Smooth muscle cell (in vitro differentiated cells): ENCODE measurements around the gene OSCP1. TPM values are rescaled to one million over a fixed set of nuclear protein-coding genes. Genes with fewer than 3 reads are reported as not detected.

Experiments
- DNase-seq: peaks from one replicate; lab custom pipeline; 2025; ENCODE audit not compliant: unreplicated experiment; lab: John Stamatoyannopoulos, UW
- H2AFZ ChIP-seq: fragments of 200-600 bp; sonication (generic); 2 replicates; pipeline ENCODE4 v1.6.0; 2016; ENCODE audit warnings: antibody characterized with exemption, low read depth, mild to moderate bottlenecking
- H3F3A ChIP-seq: fragments of 200-600 bp; sonication (generic); 2 replicates; pipeline ENCODE4 v1.6.0; 2017; ENCODE audit warnings: antibody characterized with exemption, low read depth
- H3K27ac ChIP-seq: fragments of 200-600 bp; sonication (generic); 2 replicates; pipeline ENCODE4 v1.5.1; 2016; ENCODE audit warnings: low read depth, mild to moderate bottlenecking
- H3K27me3 ChIP-seq: fragments of 200-600 bp; sonication (generic); 2 replicates; pipeline ENCODE4 v1.6.1; 2016; ENCODE audit warnings: low read depth, mild to moderate bottlenecking
- H3K36me3 ChIP-seq: fragments of 200-600 bp; sonication (generic); 2 replicates; pipeline ENCODE4 v1.5.1; 2016; ENCODE audit warnings: low read depth
- H3K4me1 ChIP-seq: fragments of 200-600 bp; sonication (generic); 2 replicates; pipeline ENCODE4 v1.5.1; 2016; ENCODE audit warnings: low read depth
- H3K4me2 ChIP-seq: fragments of 200-600 bp; sonication (generic); 2 replicates; pipeline ENCODE4 v1.6.0; 2016; ENCODE audit warnings: mild to moderate bottlenecking
- H3K4me3 ChIP-seq: fragments of 200-600 bp; sonication (generic); 2 replicates; pipeline ENCODE4 v1.5.1; 2016; ENCODE audit warnings: mild to moderate bottlenecking
- H3K79me2 ChIP-seq: fragments of 200-600 bp; sonication (generic); 2 replicates; pipeline ENCODE4 v1.6.0; 2016; ENCODE audit warnings: low read depth, mild to moderate bottlenecking
- H3K9ac ChIP-seq: fragments of 200-600 bp; sonication (generic); 2 replicates; pipeline ENCODE4 v1.6.0; 2016; ENCODE audit warnings: low read depth
- H3K9me3 ChIP-seq: fragments of 200-600 bp; sonication (generic); replicated peaks from 2 replicates; pipeline ENCODE4 v1.5.1; 2016; ENCODE audit warnings: low read depth
- H4K20me1 ChIP-seq: fragments of 200-600 bp; sonication (generic); 2 replicates; pipeline ENCODE4 v1.6.0; 2016; ENCODE audit warnings: low read depth
- WGBS: methylation state at CpG from one replicate; pipeline ENCODE4 v1.1.7; 2016; ENCODE audit warnings: low lambda C conversion rate; 5-methylcytosine and 5-hydroxymethylcytosine counted together
- polyA plus RNA-seq: library from polyadenylated mRNA; unstranded; fragments of >200 nt; fragmentation: Nextera tagmentation; extraction: Ambion mirVana; gene quantifications from 2 replicates; pipeline ENCODE4 v1.2.1, GENCODE V29; 2016
- total RNA-seq: library from RNA; depleted of rRNA; stranded (reverse); fragments of >200 nt; gene quantifications from 2 replicates; pipeline ENCODE4 v1.2.3, GENCODE V29; 2014
- TF ChIP-seq, protein P1 (sequence below): fragments of 200-600 bp; sonication (generic); IDR thresholded peaks from 2 replicates; pipeline ENCODE4 v1.5.1; 2017; ENCODE audit warnings: borderline replicate concordance, mild to moderate bottlenecking, antibody characterized with exemption; ENCODE audit not compliant: insufficient read depth, poor library complexity, severe bottlenecking

OSCP1 gene
- total and polyA plus RNA-seq, 2 experiments from 2014 or later = 10.7 to 13.5 TPM

- no peaks in the 10 kb centered on the region for H3K27me3 ChIP-seq
- H3K36me3 ChIP-seq = no peaks in the 10 kb centered on the region
- no peak overlapping the region for H3K4me2 ChIP-seq
- H3F3A ChIP-seq = no peaks in the 10 kb centered on the region
- no peak overlapping the region for H3K4me3 ChIP-seq
- H2AFZ ChIP-seq = no peak overlapping the region
- H3K9me3 ChIP-seq = no peaks in the 10 kb centered on the region
- no peaks in the 10 kb centered on the region for H3K4me1 ChIP-seq
- H4K20me1 ChIP-seq = no peaks in the 10 kb centered on the region
- no peaks in the 10 kb centered on the region for H3K79me2 ChIP-seq
- H3K27ac ChIP-seq = no peak overlapping the region
- H3K9ac ChIP-seq = no peak overlapping the region
- no peak for DNase-seq
- TF ChIP-seq, protein P1, sequence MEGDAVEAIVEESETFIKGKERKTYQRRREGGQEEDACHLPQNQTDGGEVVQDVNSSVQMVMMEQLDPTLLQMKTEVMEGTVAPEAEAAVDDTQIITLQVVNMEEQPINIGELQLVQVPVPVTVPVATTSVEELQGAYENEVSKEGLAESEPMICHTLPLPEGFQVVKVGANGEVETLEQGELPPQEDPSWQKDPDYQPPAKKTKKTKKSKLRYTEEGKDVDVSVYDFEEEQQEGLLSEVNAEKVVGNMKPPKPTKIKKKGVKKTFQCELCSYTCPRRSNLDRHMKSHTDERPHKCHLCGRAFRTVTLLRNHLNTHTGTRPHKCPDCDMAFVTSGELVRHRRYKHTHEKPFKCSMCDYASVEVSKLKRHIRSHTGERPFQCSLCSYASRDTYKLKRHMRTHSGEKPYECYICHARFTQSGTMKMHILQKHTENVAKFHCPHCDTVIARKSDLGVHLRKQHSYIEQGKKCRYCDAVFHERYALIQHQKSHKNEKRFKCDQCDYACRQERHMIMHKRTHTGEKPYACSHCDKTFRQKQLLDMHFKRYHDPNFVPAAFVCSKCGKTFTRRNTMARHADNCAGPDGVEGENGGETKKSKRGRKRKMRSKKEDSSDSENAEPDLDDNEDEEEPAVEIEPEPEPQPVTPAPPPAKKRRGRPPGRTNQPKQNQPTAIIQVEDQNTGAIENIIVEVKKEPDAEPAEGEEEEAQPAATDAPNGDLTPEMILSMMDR = no peak
- WGBS = 92% methylated on average over 7 of the region's 7 CpGs
Observed at GRCh38 chr1:36421649-36422048, 28.6 kb downstream of the OSCP1 start.

GRCh38 chr1:36420836-36421317 is 29.4 kb downstream of the OSCP1 start:
- Histone ChIP-seq H3K9ac (no peak overlapping the region), H4K20me1 (no peaks in the 10 kb centered on the region), H3K9me3 (no peaks in the 10 kb centered on the region), H3K4me1 (no peaks in the 10 kb centered on the region), H3K79me2 (no peaks in the 10 kb centered on the region), H2AFZ (no peak overlapping the region), H3K27me3 (no peaks in the 10 kb centered on the region), H3K36me3 (no peaks in the 10 kb centered on the region), H3F3A (no peaks in the 10 kb centered on the region), H3K27ac (no peak overlapping the region), H3K4me2 (no peak overlapping the region), H3K4me3 (no peak overlapping the region)
- peak; percentile 68 for DNase-seq
- WGBS = 23% methylated on average over 13 of the region's 13 CpGs
- TF ChIP-seq, protein P1 = peak; percentile 92

DNA sequence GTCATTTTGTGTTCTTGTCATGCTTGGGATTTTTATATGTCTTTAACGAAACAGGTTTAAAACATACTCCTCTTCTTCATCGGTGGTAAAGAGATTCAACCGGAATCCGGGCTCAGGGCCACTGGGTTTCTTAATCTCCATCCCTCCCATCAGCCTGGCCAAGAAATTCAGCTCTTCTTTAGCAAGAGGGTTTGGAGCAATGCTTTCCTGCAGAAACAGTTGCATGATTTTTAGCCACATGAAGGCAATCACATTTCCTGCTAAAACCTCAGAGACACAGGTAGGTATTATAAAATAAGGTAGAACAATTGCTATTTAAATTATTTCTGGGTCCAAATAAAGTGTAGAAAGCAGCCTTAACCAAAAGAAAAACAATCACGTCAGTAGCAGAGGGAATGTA is 29.8 kb downstream of the OSCP1 start:
- no peak for DNase-seq
- Histone ChIP-seq H3F3A (no peaks in the 10 kb centered on the region), H4K20me1 (no peaks in the 10 kb centered on the region), H3K4me3 (no peak overlapping the region), H3K36me3 (no peaks in the 10 kb centered on the region), H3K9me3 (no peaks in the 10 kb centered on the region), H3K4me1 (no peaks in the 10 kb centered on the region), H3K27me3 (no peaks in the 10 kb centered on the region), H3K9ac (no peak overlapping the region), H3K27ac (no peak overlapping the region), H3K79me2 (no peaks in the 10 kb centered on the region), H3K4me2 (no peak overlapping the region), H2AFZ (no peak overlapping the region)
- TF ChIP-seq, protein P1 = no peak
- WGBS = 73% methylated on average over 5 of the region's 5 CpGs

- no peaks in the 10 kb centered on the region for H3K79me2 ChIP-seq
- no peaks in the 10 kb centered on the region for H4K20me1 ChIP-seq
- TF ChIP-seq, protein P1 = no peak
- H3K36me3 ChIP-seq = no peaks in the 10 kb centered on the region
- H3K27ac ChIP-seq = no peak overlapping the region
- no peak overlapping the region for H2AFZ ChIP-seq
- H3F3A ChIP-seq = no peaks in the 10 kb centered on the region
- no peak overlapping the region for H3K4me2 ChIP-seq
- 89% methylated on average over 4 of the region's 4 CpGs for WGBS
- no peaks in the 10 kb centered on the region for H3K9me3 ChIP-seq
- H3K27me3 ChIP-seq = no peaks in the 10 kb centered on the region
- H3K4me1 ChIP-seq = no peaks in the 10 kb centered on the region
- no peak overlapping the region for H3K9ac ChIP-seq
- DNase-seq = no peak
- no peak overlapping the region for H3K4me3 ChIP-seq
Observed at GRCh38 chr1:36419569-36419968, 30.7 kb downstream of the OSCP1 start.
